ENCODE measurements around the gene SMIM8.
"Not testable (repeated sequence)": the region's sequence is repeated elsewhere in the genome, so short reads cannot be mapped to it uniquely, and the experiment has no call there.

DNA sequence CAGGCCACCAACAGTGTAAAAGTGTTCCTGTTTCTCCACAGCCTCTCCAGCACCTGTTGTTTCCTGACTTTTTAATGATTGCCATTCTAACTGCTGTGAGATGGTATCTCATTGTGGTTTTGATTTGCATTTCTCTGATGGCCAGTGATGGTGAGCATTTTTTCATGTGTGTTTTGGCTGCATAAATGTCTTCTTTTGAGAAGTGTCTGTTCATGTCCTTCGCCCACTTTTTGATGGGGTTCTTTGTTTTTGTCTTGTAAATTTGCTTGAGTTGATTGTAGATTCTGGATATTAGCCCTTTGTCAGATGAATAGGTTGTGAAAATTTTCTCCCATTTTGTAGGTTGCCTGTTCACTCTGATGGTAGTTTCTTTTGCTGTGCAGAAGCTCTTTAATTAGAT lies 1.5 kb downstream of the SMIM8 start:
- TF ChIP-seq, protein P1, sequence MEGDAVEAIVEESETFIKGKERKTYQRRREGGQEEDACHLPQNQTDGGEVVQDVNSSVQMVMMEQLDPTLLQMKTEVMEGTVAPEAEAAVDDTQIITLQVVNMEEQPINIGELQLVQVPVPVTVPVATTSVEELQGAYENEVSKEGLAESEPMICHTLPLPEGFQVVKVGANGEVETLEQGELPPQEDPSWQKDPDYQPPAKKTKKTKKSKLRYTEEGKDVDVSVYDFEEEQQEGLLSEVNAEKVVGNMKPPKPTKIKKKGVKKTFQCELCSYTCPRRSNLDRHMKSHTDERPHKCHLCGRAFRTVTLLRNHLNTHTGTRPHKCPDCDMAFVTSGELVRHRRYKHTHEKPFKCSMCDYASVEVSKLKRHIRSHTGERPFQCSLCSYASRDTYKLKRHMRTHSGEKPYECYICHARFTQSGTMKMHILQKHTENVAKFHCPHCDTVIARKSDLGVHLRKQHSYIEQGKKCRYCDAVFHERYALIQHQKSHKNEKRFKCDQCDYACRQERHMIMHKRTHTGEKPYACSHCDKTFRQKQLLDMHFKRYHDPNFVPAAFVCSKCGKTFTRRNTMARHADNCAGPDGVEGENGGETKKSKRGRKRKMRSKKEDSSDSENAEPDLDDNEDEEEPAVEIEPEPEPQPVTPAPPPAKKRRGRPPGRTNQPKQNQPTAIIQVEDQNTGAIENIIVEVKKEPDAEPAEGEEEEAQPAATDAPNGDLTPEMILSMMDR (IDR thresholded peaks at IDR 0.05; ENCODE audit: low read length): not testable (repeated sequence)
- TF ChIP-seq EZH2phosphoT487 (IDR thresholded peaks at IDR 0.05; ENCODE audit: low read length); EZH2 (optimal IDR thresholded peaks at IDR 0.05; ENCODE audit: low read depth, low read length): not testable (repeated sequence)
